ENCODE data around the gene RERGL. TPM values are rescaled to one million over a fixed set of nuclear protein-coding genes. Genes with fewer than 3 reads are reported as not detected.

The RERGL gene
- polyA plus RNA-seq, 3 donors, result not detected

DNA sequence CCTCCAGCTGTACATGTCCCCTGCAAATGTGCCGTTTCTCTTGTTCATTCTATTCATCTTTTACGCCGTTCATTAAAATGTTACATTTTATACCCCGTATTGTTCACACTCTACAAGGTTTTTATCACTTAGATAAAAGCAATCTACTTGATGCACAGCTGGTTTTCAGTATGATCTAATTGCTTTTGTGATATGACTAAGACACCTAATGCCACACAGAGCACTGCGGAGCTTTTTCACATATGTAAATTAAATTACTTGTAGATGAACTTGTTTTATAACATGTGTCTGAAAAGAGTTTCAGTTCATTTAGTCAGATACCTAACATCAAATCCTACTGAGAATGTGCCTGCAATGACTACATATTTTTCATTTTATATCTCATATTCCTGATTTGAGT is 40.9 kb upstream of the RERGL start:
- no peak for DNase-seq
- Histone ChIP-seq H3K4me2 (replicated peaks; ENCODE audit: extremely low read depth, low read length, poor library complexity, severe bottlenecking) (no peak overlapping the region), H2AFZ (ENCODE audit: insufficient read depth, low read depth, low read length, poor library complexity, severe bottlenecking) (no peak overlapping the region), H3K79me2 (ENCODE audit: insufficient read depth, low read length) (no peaks in the 10 kb centered on the region), H3K27me3 (ENCODE audit: control insufficient read depth in 2 of 2, insufficient read depth in 2 of 2, low read length in 2 of 2) (no peaks in the 10 kb centered on the region), H3K4me1 (ENCODE audit: control insufficient read depth in 1 of 2, insufficient read depth in 2 of 2, low read length in 2 of 2) (no peaks in the 10 kb centered on the region), H3K9ac (ENCODE audit: insufficient read depth, low read length, poor library complexity, severe bottlenecking) (no peak overlapping the region), H3K27ac (ENCODE audit: low read depth in 1 of 2, low read length in 2 of 2) (no peak overlapping the region), H3K4me3 (replicated peaks in 1 of 3; ENCODE audit: low read depth in 2 of 3, low read length in 3 of 3) (no peak overlapping the region), H3K9me3 (replicated peaks in 1 of 2; ENCODE audit: control insufficient read depth in 1 of 2, insufficient read depth in 1 of 2, low read length in 2 of 2) (peaks cover 15 to 19% of the 10 kb centered on the region in 2 donors), H3K36me3 (replicated peaks in 1 of 2; ENCODE audit: control insufficient read depth in 1 of 2, insufficient read depth in 2 of 2, low read length in 2 of 2) (no peaks in the 10 kb centered on the region), H4K20me1 (ENCODE audit: insufficient read depth, low read length) (no peaks in the 10 kb centered on the region)
- Mint-ChIP-seq H3K4me3 (no peak overlapping the region), H3K27ac (no peak overlapping the region), H3K36me3 (no peaks in the 10 kb centered on the region), H3K4me1 (no peaks in the 10 kb centered on the region), H3K9me3 (peaks cover 10 to 24% (median 15%) of the 10 kb centered on the region in 7 donors), H3K27me3 (ENCODE audit: low read depth in 3 of 3) (peaks cover 0 to 5% (median 1%) of the 10 kb centered on the region in 3 donors)
- intact Hi-C loops (cut with micrococcal nuclease), result no loop called here
- TF ChIP-seq, protein P1, sequence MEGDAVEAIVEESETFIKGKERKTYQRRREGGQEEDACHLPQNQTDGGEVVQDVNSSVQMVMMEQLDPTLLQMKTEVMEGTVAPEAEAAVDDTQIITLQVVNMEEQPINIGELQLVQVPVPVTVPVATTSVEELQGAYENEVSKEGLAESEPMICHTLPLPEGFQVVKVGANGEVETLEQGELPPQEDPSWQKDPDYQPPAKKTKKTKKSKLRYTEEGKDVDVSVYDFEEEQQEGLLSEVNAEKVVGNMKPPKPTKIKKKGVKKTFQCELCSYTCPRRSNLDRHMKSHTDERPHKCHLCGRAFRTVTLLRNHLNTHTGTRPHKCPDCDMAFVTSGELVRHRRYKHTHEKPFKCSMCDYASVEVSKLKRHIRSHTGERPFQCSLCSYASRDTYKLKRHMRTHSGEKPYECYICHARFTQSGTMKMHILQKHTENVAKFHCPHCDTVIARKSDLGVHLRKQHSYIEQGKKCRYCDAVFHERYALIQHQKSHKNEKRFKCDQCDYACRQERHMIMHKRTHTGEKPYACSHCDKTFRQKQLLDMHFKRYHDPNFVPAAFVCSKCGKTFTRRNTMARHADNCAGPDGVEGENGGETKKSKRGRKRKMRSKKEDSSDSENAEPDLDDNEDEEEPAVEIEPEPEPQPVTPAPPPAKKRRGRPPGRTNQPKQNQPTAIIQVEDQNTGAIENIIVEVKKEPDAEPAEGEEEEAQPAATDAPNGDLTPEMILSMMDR (IDR thresholded peaks at IDR 0.05), result no peak
- WGBS (ENCODE audit: insufficient coverage), result no CpG with 5 or more reads among the region's 5 CpGs

DNA sequence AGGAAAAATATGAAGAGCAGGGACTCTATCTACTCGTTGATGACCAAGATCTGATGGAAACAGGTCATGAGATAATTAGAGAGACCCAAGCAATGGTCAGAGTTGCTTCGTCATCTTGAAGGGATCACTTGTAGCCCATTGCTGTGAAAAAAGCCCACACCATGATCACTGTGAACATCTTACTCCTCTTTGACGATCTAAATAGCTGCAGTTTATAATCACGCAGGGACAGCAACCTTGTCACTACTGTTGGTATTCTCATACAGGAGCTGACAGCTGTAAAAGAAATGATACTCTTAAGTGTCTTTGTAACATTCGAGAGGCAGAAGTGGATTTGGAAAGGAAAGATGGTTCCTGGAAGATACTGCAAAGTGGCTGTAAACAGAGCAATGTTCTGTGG is 33.7 kb upstream of the RERGL start:
- no peaks in the 10 kb centered on the region for H3K27me3 Mint-ChIP-seq (ENCODE audit: low read depth in 3 of 3)
- no peaks in the 10 kb centered on the region for H3K36me3 ChIP-seq (replicated peaks in 1 of 2; ENCODE audit: control insufficient read depth in 1 of 2, insufficient read depth in 2 of 2, low read length in 2 of 2)
- no peaks in the 10 kb centered on the region for H3K27me3 ChIP-seq (ENCODE audit: control insufficient read depth in 2 of 2, insufficient read depth in 2 of 2, low read length in 2 of 2)
- no peaks in the 10 kb centered on the region for H4K20me1 ChIP-seq (ENCODE audit: insufficient read depth, low read length)
- TF ChIP-seq, protein P1 (IDR thresholded peaks at IDR 0.05), result no peak
- 83% methylated on average over 2 of the region's 5 CpGs for WGBS (ENCODE audit: insufficient coverage)
- H3K4me3 ChIP-seq (replicated peaks in 1 of 3; ENCODE audit: low read depth in 2 of 3, low read length in 3 of 3), result no peak overlapping the region
- H3K4me2 ChIP-seq (replicated peaks; ENCODE audit: extremely low read depth, low read length, poor library complexity, severe bottlenecking), result no peak overlapping the region
- H3K9me3 ChIP-seq (replicated peaks in 1 of 2; ENCODE audit: control insufficient read depth in 1 of 2, insufficient read depth in 1 of 2, low read length in 2 of 2), result peaks cover 18 to 22% of the 10 kb centered on the region in 2 donors
- H2AFZ ChIP-seq (ENCODE audit: insufficient read depth, low read depth, low read length, poor library complexity, severe bottlenecking), result no peak overlapping the region
- no peak for DNase-seq
- H3K9ac ChIP-seq (ENCODE audit: insufficient read depth, low read length, poor library complexity, severe bottlenecking), result no peak overlapping the region
- no peaks in the 10 kb centered on the region for H3K4me1 Mint-ChIP-seq
- H3K9me3 Mint-ChIP-seq, result peaks cover 11 to 32% (median 18%) of the 10 kb centered on the region in 7 donors
- intact Hi-C loops (cut with micrococcal nuclease), result no loop called here
- H3K27ac ChIP-seq (ENCODE audit: low read depth in 1 of 2, low read length in 2 of 2), result no peak overlapping the region
- no peak overlapping the region for H3K27ac Mint-ChIP-seq
- H3K4me1 ChIP-seq (ENCODE audit: control insufficient read depth in 1 of 2, insufficient read depth in 2 of 2, low read length in 2 of 2), result no peaks in the 10 kb centered on the region
- no peaks in the 10 kb centered on the region for H3K36me3 Mint-ChIP-seq
- no peaks in the 10 kb centered on the region for H3K79me2 ChIP-seq (ENCODE audit: insufficient read depth, low read length)
- H3K4me3 Mint-ChIP-seq, result no peak overlapping the region
